ENCODE data around the gene SYT9. TPM values are rescaled to one million over a fixed set of nuclear protein-coding genes. Genes with fewer than 3 reads are reported as not detected.

SYT9 gene
- polyA plus RNA-seq, 3 donors: not detected

DNA sequence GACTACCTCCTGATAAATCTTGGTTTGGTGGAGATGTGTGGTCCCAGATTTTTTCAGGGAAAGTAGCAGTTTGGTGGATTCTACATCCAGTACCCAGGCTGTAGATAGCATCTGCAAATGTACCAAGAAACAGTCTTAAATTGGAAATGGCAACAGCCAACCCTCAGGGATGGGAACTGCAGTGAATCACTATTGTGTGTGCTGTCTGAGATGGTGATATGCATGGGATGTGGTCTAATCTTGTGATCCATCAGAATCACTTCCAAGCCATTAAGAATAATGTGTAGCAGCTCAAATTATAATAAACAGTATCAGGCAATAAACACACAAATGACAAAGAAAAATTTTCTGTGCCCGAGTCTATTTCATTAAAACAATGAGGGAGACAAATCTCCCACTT, 237.0 kb downstream of the SYT9 start:
- Histone ChIP-seq H3K27me3 (ENCODE audit: control insufficient read depth in 2 of 2, insufficient read depth in 2 of 2, low read length in 2 of 2) (no peaks in the 10 kb centered on the region), H3K4me3 (replicated peaks in 1 of 3; ENCODE audit: low read depth in 2 of 3, low read length in 3 of 3) (no peak overlapping the region), H3K79me2 (ENCODE audit: insufficient read depth, low read length) (no peaks in the 10 kb centered on the region), H3K4me2 (replicated peaks; ENCODE audit: extremely low read depth, low read length, poor library complexity, severe bottlenecking) (no peak overlapping the region), H3K4me1 (ENCODE audit: control insufficient read depth in 1 of 2, insufficient read depth in 2 of 2, low read length in 2 of 2) (peaks cover 11 to 13% of the 10 kb centered on the region in 2 donors), H2AFZ (ENCODE audit: insufficient read depth, low read depth, low read length, poor library complexity, severe bottlenecking) (no peak overlapping the region), H3K9me3 (replicated peaks in 1 of 2; ENCODE audit: control insufficient read depth in 1 of 2, insufficient read depth in 1 of 2, low read length in 2 of 2) (no peaks in the 10 kb centered on the region), H4K20me1 (ENCODE audit: insufficient read depth, low read length) (no peaks in the 10 kb centered on the region), H3K27ac (ENCODE audit: low read depth in 1 of 2, low read length in 2 of 2) (no peak overlapping the region), H3K36me3 (replicated peaks in 1 of 2; ENCODE audit: control insufficient read depth in 1 of 2, insufficient read depth in 2 of 2, low read length in 2 of 2) (no peaks in the 10 kb centered on the region), H3K9ac (ENCODE audit: insufficient read depth, low read length, poor library complexity, severe bottlenecking) (no peak overlapping the region)
- peaks cover 0 to 3% of the 10 kb centered on the region in 2 donors for H3K36me3 Mint-ChIP-seq
- no CpG with 5 or more reads among the region's 1 CpG for WGBS (ENCODE audit: insufficient coverage)
- intact Hi-C loops (cut with micrococcal nuclease): no loop called here
- DNase-seq: no peak
- no peak overlapping the region for H3K4me3 Mint-ChIP-seq
- H3K4me1 Mint-ChIP-seq: peaks cover 14% of the 10 kb centered on the region
- H3K9me3 Mint-ChIP-seq: no peaks in the 10 kb centered on the region
- H3K27me3 Mint-ChIP-seq (ENCODE audit: low read depth in 3 of 3): peaks cover 0 to 5% (median 0%) of the 10 kb centered on the region in 3 donors
- TF ChIP-seq, protein P1, sequence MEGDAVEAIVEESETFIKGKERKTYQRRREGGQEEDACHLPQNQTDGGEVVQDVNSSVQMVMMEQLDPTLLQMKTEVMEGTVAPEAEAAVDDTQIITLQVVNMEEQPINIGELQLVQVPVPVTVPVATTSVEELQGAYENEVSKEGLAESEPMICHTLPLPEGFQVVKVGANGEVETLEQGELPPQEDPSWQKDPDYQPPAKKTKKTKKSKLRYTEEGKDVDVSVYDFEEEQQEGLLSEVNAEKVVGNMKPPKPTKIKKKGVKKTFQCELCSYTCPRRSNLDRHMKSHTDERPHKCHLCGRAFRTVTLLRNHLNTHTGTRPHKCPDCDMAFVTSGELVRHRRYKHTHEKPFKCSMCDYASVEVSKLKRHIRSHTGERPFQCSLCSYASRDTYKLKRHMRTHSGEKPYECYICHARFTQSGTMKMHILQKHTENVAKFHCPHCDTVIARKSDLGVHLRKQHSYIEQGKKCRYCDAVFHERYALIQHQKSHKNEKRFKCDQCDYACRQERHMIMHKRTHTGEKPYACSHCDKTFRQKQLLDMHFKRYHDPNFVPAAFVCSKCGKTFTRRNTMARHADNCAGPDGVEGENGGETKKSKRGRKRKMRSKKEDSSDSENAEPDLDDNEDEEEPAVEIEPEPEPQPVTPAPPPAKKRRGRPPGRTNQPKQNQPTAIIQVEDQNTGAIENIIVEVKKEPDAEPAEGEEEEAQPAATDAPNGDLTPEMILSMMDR (IDR thresholded peaks at IDR 0.05): no peak
- no peak overlapping the region for H3K27ac Mint-ChIP-seq

DNA sequence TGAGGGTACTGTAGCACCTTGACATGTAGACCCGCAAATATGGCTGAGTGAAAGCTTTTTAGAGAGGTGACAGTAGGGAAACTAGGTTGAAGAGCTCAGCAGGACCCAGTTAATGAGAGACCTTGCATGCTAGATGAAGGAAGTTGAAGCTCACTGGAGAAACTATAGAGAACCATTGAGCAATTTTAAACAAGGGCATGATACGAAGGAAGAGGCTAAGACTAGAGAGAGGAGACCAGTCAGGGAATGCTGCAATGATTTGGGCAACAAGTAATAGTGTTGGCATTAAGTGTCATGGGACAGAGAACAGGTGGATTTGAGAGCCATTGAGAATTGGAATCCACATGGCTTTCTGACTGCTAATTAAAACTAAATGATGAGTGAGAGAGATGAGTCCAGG, 237.7 kb downstream of the SYT9 start:
- Mint-ChIP-seq H3K27ac (peak overlapping the region in 1 of 7 donors; percentile 52), H3K9me3 (no peaks in the 10 kb centered on the region), H3K4me1 (peaks cover 14% of the 10 kb centered on the region), H3K4me3 (no peak overlapping the region), H3K36me3 (peaks cover 0 to 3% of the 10 kb centered on the region in 2 donors), H3K27me3 (ENCODE audit: low read depth in 3 of 3) (peaks cover 0 to 3% (median 1%) of the 10 kb centered on the region in 3 donors)
- no peaks in the 10 kb centered on the region for H3K9me3 ChIP-seq (replicated peaks in 1 of 2; ENCODE audit: control insufficient read depth in 1 of 2, insufficient read depth in 1 of 2, low read length in 2 of 2)
- H3K27me3 ChIP-seq (ENCODE audit: control insufficient read depth in 2 of 2, insufficient read depth in 2 of 2, low read length in 2 of 2): no peaks in the 10 kb centered on the region
- no peak overlapping the region for H3K4me3 ChIP-seq (replicated peaks in 1 of 3; ENCODE audit: low read depth in 2 of 3, low read length in 3 of 3)
- H2AFZ ChIP-seq (ENCODE audit: insufficient read depth, low read depth, low read length, poor library complexity, severe bottlenecking): no peak overlapping the region
- no peaks in the 10 kb centered on the region for H4K20me1 ChIP-seq (ENCODE audit: insufficient read depth, low read length)
- 63% methylated on average over 2 of the region's 2 CpGs for WGBS (ENCODE audit: insufficient coverage)
- no peaks in the 10 kb centered on the region for H3K79me2 ChIP-seq (ENCODE audit: insufficient read depth, low read length)
- no peak overlapping the region for H3K4me2 ChIP-seq (replicated peaks; ENCODE audit: extremely low read depth, low read length, poor library complexity, severe bottlenecking)
- peaks cover 11 to 13% of the 10 kb centered on the region in 2 donors for H3K4me1 ChIP-seq (ENCODE audit: control insufficient read depth in 1 of 2, insufficient read depth in 2 of 2, low read length in 2 of 2)
- intact Hi-C loops (cut with micrococcal nuclease): no loop called here
- TF ChIP-seq, protein P1 (IDR thresholded peaks at IDR 0.05): no peak
- no peaks in the 10 kb centered on the region for H3K36me3 ChIP-seq (replicated peaks in 1 of 2; ENCODE audit: control insufficient read depth in 1 of 2, insufficient read depth in 2 of 2, low read length in 2 of 2)
- H3K27ac ChIP-seq (ENCODE audit: low read depth in 1 of 2, low read length in 2 of 2): no peak overlapping the region
- H3K9ac ChIP-seq (ENCODE audit: insufficient read depth, low read length, poor library complexity, severe bottlenecking): no peak overlapping the region
- DNase-seq: peak in 2 of 3 donors; percentile 26 to 28
